Activated CD8-positive, alpha-beta memory T cell treated with anti-CD3 and anti-CD28 coated beads for 1 hour (primary cell): ENCODE measurements around the gene LRP5.
"Not testable (repeated sequence)": the region's sequence is repeated elsewhere in the genome, so short reads cannot be mapped to it uniquely, and the experiment has no call there.

Experiments
- DNase-seq, 2 donors: peaks; one replicate each; pipeline ENCODE4 v3.0.0-alpha.2; 2020; ENCODE audit warnings: low read depth in 1 of 2; ENCODE audit errors: extremely low read depth in 1 of 2

The LRP5 gene

DNA sequence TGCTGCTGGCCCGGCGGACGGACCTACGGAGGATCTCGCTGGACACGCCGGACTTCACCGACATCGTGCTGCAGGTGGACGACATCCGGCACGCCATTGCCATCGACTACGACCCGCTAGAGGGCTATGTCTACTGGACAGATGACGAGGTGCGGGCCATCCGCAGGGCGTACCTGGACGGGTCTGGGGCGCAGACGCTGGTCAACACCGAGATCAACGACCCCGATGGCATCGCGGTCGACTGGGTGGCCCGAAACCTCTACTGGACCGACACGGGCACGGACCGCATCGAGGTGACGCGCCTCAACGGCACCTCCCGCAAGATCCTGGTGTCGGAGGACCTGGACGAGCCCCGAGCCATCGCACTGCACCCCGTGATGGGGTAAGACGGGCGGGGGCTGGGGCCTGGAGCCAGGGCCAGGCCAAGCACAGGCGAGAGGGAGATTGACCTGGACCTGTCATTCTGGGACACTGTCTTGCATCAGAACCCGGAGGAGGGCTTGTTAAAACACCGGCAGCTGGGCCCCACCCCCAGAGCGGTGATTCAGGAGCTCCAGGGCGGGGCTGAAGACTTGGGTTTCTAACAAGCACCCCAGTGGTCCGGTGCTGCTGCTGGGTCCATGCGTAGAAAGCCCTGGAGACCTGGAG is 74.1 kb downstream of the LRP5 start:
- no peak for DNase-seq

DNA sequence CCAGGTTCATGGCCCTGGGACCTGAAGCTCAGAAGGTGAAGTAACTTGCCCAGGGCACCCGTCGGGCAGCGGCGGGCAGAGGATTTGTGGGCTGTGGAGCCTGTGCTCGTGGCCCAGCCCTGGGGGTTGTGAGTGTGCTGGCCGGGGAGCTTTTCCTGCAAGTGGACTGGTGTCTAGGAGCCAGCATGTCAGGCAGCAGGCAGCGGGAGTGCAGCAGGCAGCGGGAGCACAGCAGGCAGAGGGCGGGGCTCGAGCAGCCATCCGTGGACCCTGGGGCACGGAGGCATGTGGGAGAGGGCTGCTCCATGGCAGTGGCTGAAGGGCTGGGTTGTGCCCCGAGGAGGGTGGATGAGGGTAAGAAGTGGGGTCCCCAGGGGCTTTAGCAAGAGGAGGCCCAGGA is 75.4 kb downstream of the LRP5 start:
- no peak for DNase-seq

DNA sequence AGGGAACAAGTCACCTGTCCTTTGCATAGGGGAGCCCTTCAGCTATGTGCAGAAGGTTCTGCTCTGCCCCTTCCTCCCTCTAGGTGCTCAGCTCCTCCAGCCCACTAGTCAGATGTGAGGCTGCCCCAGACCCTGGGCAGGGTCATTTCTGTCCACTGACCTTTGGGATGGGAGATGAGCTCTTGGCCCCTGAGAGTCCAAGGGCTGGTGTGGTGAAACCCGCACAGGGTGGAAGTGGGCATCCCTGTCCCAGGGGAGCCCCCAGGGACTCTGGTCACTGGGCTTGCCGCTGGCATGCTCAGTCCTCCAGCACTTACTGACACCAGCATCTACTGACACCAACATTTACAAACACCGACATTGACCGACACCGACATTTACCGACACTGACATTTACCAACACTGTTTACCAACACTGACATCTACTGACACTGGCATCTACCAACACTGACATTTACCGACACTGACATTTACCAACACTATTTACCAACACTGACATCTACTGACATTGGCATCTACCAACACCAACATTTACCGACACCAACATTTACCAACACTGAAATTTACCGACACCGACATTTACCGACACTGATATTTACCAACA is 76.3 kb downstream of the LRP5 start:
- DNase-seq: no peak

DNA sequence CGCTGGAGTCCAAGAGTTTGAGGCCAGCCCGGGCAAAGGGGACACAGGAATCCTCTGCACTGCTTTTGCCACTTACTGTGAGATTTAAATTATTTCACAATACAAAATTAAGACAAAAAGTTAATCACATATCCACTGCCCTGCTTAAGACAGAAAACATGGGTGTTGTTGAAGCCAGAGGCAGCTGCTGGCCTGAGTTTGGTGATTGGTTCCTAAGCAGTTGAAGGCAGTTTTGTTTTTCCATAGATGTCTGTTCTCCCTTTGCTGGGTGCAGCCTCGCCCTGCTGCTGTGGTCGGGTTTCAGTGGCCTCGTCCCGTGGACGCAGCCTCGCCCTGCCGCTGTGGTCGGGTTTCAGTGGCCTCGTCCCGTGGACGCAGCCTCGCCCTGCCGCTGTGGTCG is 77.9 kb downstream of the LRP5 start:
- no peak for DNase-seq

DNA sequence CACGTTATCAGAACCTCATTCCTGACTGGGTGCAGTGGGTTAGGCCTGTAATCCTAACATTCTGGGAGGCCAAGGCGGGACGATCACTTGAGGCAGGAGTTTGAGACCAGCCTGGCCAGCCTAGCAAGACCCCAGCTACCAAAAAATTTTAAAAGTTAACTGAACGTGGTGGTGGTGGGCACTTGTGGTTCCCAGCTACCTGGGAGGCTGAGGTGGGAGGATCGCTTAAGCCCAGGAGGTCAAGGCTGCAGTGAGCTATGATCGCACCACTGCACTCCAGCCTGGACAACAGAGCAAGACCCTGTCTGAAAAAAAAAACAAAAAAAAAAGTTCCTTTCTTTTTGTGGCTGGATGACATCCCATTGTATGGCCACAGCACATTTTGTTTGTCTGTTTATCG is 80.4 kb downstream of the LRP5 start:
- DNase-seq: no peak

DNA sequence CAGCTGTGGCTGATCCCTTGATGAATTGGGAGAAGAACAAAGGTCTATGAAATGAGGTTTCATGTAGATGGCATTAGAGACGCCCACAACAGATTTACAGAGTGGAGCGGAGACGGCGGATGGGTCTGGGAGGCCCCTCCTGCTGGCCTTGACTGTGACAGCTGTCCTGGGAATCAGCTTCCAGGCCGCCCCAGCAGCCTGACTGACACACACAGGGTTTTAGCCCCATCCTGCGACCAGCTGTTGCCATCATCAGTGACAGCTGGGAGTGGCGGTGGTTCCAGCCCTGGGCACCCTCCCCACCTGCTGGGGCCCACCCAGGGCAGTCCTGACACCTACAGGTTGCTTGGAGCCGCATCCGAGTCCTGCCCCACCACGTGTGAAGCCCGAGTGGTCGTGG is 84.1 kb downstream of the LRP5 start:
- no peak for DNase-seq

DNA sequence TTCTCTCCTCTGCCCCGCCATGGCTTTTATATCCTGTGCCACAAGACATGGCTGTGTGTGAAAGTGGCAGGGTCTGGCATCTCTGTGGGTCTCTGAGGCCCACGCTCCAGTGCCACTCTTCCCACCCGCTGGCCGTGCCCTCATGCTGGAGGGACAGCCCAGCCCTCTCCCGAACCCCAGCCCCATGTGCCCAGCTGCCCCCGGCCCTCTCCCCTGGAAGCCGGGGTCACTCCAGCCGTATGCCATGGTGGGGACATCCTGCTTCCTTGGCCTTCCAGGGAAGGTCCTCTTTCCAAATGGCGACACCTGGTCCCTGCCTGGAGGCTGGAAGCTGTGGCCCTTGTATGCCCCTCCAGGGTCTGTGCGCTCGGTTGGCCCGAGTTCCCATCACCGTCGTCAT is 84.9 kb downstream of the LRP5 start:
- DNase-seq: no peak

DNA sequence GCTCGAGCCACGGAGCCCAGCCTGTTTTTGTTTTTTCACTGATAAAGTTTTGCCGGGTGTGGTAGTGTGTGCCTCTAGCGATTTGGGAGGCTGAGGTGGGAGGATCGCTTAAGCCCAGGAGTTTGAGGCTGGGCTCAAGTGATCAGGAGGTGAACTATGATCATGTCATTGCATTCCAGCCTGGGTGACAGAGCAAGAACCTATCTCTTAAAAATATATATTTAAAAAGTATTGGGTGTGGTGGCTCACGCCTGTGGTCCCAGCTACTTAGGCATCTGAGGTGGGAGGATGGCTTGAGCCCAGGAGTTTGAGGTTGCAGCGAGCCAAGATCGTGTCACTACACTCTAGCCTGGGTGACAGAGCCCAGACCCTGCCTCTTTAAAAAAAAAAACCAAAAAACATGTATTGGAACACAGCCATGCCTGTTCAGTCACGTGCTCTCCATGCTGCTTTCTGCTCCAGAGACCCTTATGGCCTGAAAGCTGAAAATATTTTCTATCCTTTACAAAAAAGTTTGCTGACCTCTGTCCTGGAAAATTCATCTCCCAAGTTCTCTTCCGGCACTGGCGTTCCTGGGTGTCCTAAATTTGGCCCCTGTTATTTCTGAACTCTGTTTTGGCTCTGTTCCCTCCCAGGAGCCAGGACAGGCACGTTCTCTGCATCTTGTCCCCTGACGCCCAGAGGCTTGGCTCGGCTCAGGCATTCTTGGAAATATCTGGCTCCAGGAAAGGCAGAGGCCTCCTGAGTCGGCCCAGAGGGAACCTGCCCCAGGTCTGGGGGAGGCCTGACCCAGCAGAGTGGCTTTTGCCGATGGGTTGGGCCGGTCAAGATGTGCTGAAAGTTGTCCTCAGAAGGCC is 86.8 kb downstream of the LRP5 start:
- no peak for DNase-seq

DNA sequence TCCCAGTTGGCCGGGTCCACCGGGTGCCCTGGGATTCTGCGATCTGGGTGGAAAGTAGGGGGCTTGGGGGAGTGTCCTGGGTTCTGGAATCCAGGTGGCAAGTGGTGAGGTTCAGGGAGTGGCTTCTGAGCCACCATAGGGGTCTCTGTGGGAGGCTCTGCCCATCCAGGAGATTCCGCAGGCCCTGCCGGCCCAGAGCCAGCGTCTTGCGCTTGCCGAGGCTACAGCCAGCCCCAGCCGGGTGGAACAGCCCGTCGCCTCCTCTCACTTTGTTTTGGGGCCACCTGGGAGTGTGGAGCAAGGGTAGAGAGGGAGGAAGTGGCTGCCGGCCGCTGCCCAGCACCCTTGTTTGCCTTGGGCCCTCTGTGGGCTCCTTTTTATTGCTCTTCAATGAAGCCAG is 87.5 kb downstream of the LRP5 start:
- DNase-seq: no peak

DNA sequence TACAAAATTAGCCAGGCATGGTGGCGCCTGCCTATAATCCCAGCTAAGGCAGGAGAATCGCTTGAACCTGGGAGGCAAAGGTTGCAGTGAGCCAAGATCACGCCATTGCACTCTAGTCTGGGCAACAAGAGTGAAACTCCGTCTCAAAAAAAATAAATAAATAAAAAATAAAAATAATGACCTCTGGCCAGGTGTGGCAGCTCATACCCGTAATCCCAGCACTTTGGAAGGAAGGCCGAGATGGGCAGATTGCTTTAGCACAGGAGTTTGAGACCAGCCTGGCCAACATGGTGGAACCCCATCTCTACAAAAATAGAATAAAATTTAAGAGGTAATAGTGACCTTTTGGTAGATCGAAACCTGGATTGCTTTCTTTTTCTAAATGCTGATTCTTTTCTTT is 88.2 kb downstream of the LRP5 start:
- DNase-seq: not testable (repeated sequence)

DNA sequence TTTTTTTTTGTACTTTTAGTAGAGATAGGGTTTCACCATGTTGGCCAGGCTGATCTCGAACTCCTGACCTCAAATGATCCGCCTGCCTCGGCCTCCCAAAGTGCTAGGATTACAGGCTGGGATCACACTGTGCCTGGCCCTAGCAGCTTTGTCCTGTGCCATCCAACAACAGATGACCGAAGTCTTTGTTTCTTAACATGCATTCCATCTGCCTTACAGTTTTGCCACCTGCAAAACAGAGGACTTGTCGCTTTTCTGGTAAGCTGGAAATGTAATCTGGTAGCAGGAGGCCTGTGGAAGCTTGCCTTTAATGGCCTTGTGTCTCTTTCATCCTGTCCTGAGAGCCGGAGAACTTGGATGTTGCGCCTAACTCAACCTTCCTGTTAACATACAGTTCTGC is 89.5 kb downstream of the LRP5 start:
- DNase-seq: no peak

DNA sequence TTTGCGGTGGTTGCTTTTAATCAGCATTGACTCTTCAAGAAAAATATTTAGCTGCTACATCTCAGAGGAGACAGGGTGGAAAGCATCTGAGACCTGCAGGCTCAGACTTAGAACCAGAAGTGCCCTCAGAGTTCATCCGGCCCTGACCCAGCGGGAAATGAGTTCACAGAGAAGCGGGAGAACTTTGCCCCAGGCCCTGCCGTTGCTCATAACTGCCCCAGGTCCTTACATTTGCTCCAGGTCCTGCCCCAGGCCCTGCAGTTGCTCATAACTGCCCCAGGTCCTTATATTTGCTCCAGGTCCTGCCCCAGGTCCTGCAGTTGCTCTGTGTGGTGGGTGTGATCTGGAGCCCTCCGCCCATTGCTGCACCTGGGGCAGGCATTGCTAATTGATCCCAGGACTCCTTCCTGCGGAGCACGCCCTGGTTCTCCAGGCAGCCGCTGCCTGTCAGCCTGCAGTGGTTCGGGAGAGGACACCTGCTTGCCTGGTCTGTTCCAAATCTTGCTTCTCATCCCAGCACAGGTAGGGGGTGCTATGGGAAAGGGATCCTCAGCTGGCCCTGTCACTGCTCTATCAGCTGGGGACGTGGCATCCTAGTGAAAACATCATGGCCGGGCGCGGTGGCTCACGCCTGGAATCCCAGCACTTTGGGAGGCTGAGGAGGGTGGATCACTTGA is 90.1 kb downstream of the LRP5 start:
- no peak for DNase-seq

DNA sequence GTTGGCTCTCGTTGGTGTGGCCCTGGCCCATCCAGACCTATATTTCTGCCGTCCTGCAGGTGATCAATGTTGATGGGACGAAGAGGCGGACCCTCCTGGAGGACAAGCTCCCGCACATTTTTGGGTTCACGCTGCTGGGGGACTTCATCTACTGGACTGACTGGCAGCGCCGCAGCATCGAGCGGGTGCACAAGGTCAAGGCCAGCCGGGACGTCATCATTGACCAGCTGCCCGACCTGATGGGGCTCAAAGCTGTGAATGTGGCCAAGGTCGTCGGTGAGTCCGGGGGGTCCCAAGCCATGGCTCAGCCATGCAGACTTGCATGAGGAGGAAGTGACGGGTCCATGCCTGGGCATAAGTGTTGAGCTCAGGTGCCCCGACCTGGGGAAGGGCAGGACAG is 91.0 kb downstream of the LRP5 start:
- DNase-seq: no peak

DNA sequence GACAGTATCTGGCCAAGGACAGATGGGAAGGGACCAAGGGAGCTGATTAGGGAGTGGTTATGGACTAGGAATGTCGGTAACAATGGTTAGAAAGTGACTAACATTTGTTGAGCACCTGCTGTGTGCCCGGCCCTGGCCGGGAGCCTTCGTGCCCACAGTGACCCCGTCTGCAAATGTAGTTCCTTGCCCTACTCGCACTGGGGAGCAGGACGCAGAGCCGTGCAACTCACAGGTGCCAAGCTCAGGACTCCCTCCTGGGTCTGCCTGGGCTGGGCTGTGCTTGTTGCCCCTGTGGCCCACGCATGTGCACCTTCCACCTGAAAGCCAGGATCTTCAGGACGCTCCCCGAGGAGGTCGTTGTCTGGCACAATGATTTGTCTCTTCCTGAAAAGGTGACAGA is 91.4 kb downstream of the LRP5 start:
- DNase-seq: no peak

DNA sequence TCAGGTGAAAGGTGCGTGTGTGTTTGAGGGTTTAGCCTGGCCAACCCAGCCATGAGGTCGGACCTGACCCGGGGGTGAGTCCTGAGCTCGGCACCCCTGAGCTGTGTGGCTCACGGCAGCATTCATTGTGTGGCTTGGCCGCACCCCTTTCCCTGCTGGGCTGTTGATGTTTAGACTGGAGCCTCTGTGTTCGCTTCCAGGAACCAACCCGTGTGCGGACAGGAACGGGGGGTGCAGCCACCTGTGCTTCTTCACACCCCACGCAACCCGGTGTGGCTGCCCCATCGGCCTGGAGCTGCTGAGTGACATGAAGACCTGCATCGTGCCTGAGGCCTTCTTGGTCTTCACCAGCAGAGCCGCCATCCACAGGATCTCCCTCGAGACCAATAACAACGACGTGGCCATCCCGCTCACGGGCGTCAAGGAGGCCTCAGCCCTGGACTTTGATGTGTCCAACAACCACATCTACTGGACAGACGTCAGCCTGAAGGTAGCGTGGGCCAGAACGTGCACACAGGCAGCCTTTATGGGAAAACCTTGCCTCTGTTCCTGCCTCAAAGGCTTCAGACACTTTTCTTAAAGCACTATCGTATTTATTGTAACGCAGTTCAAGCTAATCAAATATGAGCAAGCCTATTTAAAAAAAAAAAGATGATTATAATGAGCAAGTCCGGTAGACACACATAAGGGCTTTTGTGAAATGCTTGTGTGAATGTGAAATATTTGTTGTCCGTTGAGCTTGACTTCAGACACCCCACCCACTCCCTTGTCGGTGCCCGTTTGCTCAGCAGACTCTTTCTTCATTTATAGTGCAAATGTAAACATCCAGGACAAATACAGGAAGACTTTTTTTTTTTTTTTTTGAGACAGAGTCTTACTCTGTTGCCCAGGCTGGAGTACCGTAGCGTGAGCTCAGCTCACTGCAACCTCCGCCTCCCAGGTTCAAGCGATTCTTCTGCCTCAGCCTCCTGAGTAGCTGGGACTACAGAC is 94.2 kb downstream of the LRP5 start:
- no peak for DNase-seq

DNA sequence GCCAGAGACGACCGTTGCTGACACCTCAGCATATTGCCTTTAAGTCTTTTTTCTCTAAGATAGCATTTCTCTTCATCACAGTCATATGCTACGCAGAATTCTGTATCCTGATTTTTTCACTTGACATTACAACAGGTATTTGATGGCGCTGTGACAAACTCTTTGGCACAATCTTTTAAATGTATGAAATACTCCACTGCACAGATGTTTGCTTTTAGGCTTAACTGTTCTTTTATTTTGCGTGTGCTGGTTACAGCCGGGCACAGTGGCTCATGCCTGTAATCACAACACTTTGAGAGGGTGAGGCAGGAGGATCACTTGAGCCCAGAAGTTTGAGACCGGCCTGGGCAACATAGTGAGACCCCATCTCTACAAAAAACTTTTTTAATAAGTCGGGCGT is 96.1 kb downstream of the LRP5 start:
- DNase-seq: no peak

DNA sequence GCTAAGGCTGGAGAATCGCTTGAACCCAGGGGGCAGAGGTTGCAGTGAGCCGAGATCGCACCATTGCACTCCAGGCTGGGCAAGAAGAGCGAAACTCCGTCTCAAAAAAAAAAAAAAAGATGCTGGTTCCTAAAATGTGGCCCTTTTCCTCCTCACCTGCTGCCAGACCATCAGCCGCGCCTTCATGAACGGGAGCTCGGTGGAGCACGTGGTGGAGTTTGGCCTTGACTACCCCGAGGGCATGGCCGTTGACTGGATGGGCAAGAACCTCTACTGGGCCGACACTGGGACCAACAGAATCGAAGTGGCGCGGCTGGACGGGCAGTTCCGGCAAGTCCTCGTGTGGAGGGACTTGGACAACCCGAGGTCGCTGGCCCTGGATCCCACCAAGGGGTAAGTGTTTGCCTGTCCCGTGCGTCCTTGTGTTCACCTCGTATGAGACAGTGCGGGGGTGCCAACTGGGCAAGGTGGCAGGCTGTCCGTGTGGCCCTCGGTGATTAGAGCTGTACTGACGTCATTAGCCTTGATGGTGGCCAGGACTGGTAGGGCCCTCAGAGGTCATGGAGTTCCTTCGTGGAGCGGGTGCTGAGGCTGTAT is 97.5 kb downstream of the LRP5 start:
- DNase-seq: no peak

DNA sequence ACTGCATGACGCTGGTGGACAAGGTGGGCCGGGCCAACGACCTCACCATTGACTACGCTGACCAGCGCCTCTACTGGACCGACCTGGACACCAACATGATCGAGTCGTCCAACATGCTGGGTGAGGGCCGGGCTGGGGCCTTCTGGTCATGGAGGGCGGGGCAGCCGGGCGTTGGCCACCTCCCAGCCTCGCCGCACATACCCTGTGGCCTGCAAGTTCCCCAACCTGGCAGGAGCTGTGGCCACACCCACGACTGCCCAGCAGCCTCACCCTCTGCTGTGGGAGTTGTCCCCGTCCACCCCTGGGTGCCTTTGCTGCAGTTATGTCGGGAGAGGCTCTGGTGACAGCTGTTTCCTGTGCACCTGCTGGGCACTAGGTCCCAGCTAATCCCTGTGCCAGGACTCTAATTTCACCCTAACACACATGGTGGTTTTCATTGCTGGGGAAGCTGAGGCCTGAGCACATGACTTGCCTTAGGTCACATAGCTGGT is 99.2 kb downstream of the LRP5 start:
- no peak for DNase-seq

DNA sequence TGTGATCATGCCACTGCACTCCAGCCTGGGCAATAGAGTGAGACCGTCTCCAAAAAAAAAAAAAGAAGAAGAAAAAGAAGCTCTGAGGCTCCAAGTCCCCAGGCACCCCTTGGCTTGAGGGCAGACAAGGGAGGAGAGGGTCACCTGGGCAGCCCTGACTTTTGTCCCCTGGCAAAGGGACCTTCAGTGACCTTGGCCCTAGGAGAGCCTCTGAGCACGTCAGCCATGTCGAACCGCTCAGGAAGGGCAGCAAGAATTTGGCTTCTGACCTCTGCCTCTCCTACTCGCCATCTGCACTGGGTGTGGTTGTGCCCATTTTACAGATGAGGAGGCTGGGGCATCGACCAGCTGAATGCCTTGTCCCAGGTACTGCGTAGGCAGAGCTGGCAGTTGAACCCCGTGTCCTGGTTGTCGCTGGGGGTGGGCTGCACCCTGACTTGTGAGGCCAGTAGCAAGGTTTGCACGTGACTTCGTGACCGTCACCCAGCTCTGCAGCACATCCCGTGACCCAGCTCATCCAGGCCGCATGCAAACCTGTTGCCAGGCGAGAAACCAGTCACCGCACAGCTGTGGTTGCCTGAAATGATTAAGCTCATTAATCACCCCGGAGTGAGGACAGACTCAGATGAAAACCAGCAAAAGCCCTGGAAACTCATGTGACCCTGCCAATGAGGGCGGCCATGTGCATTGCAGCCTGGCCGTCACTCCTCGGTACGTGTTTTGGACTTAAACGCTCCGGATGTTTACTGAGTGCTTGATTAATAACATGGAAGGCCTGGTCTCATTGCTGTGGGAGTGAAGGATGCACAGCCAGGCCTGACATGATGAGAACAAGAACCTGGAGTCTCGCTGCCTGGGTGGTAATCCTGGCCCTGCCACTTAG is 100.4 kb downstream of the LRP5 start:
- DNase-seq: no peak
